Neural cell (in vitro differentiated cells): ENCODE measurements around the gene PARD3B.

Experiments used
- CTCF ChIP-seq: fragments of 450-650 bp; IDR thresholded peaks from 2 replicates; pipeline ENCODE4 v1.5.1; 2014; ENCODE audit warnings: antibody characterized with exemption, mild to moderate bottlenecking, moderate library complexity; ENCODE audit not compliant: poor library complexity, severe bottlenecking
- TAF1 ChIP-seq: IDR thresholded peaks from 2 replicates; pipeline ENCODE4 v1.6.1; 2012; ENCODE audit warnings: low read depth

- no peak for TF ChIP-seq CTCF
- no peak for TF ChIP-seq TAF1
These were observed 378.7 kb downstream of the PARD3B start for GRCh38 chr2:204923957-204924356.
